GM12878 (cell line): ENCODE results near the gene NOS2. TPM values are rescaled to one million over a fixed set of nuclear protein-coding genes. Genes with fewer than 3 reads are reported as not detected.

Source experiments
- ATAC-seq: fragments of 200-7000 bp; cut with Tn5 transposase; 3 replicates; pipeline ENCODE4 v1.9.1; 2020; ENCODE audit warnings: mild to moderate bottlenecking, moderate library complexity
- BruUV-seq: library from RNA; stranded (reverse); fragments of 400-500 nt; replicated peaks from 2 replicates; lab custom pipeline; 2021; lab: Mats Ljungman, UMichigan
- CTCF ChIA-PET: fragments of 300-600 bp; sonication (Branson Sonifier 250); formaldehyde crosslinking; extraction: SDS; loops from one replicate; lab custom pipeline; 2021; ENCODE audit warnings: inconsistent platforms; lab: Yijun Ruan, JAX
- POLR2A ChIA-PET: fragments of 350-600 bp; formaldehyde crosslinking; extraction: SDS; loops from one replicate; lab custom pipeline; 2021; ENCODE audit warnings: inconsistent platforms; lab: Charles Lee
- RAD21 ChIA-PET: fragments of 300-600 bp; sonication (Branson Sonifier 250); formaldehyde crosslinking; loops from one replicate; lab custom pipeline; 2023; ENCODE audit warnings: antibody characterized with exemption; ENCODE audit not compliant: unreplicated experiment; lab: Charles Lee
- SMC1A ChIA-PET: fragments of 300-600 bp; sonication (Branson Sonifier 250); formaldehyde crosslinking; loops from one replicate; lab custom pipeline; 2023; ENCODE audit not compliant: unreplicated experiment, uncharacterized antibody; lab: Charles Lee
- DNase-seq: peaks from one replicate; pipeline ENCODE4 v3.0.0-alpha.2; 2011; ENCODE audit warnings: low read depth, low spot score
- FAIRE-seq: peaks from 3 replicates; lab custom pipeline; 2011; peaks lifted over from hg19 to GRCh38; lab: Jason Lieb, UNC
- H2AFZ ChIP-seq: 2 replicates; pipeline ENCODE4 v1.6.0; 2011; ENCODE audit warnings: low read depth, low read length, control low read depth; ENCODE audit not compliant: control insufficient read depth
- H3K27ac ChIP-seq: 2 replicates; pipeline ENCODE4 v1.5.1; 2011; ENCODE audit warnings: control low read depth; ENCODE audit not compliant: control insufficient read depth, insufficient read depth
- H3K27me3 ChIP-seq, 2 experiments: replicated peaks in 1 of 2; 2 replicates each; pipeline versions ENCODE4 v1.6.0 to v1.6.1; 2011; ENCODE audit warnings: low read length in 1 of 2; ENCODE audit not compliant: control insufficient read depth in 2 of 2, insufficient read depth in 2 of 2
- H3K36me3 ChIP-seq, 2 experiments: 2 replicates each; pipeline ENCODE4 v1.5.1; 2011; ENCODE audit warnings: low read length in 1 of 2; ENCODE audit not compliant: control insufficient read depth in 2 of 2, insufficient read depth in 2 of 2
- H3K4me1 ChIP-seq: 2 replicates; pipeline ENCODE4 v1.6.1; 2011; ENCODE audit warnings: mild to moderate bottlenecking, low read length, moderate library complexity, mixed read lengths; ENCODE audit not compliant: control insufficient read depth, insufficient read depth
- H3K4me2 ChIP-seq: 2 replicates; pipeline ENCODE4 v1.6.0; 2011; ENCODE audit warnings: control low read depth; ENCODE audit not compliant: control insufficient read depth, insufficient read depth
- H3K4me3 ChIP-seq: fragments of 200-600 bp; sonication (generic); 2 replicates; pipeline ENCODE4 v1.5.1; 2016
- H3K79me2 ChIP-seq: 2 replicates; pipeline ENCODE4 v1.6.0; 2011; ENCODE audit warnings: low read length; ENCODE audit not compliant: control insufficient read depth, insufficient read depth
- H3K9ac ChIP-seq: 2 replicates; pipeline ENCODE4 v1.8.0; 2011; ENCODE audit warnings: low read length, control low read depth, mixed read lengths; ENCODE audit not compliant: control insufficient read depth, insufficient read depth
- H3K9me3 ChIP-seq: replicated peaks from 3 replicates; pipeline ENCODE4 v1.5.1; 2011; ENCODE audit warnings: mild to moderate bottlenecking, low read length; ENCODE audit not compliant: control insufficient read depth, insufficient read depth
- H4K20me1 ChIP-seq: 2 replicates; pipeline ENCODE4 v1.6.0; 2011; ENCODE audit not compliant: control insufficient read depth, insufficient read depth
- EED ChIP-seq: sonication (generic); IDR thresholded peaks from 2 replicates; pipeline ENCODE4 v1.6.1; 2016; ENCODE audit warnings: antibody characterized with exemption, low read depth
- EGR1 ChIP-seq, 2 experiments: IDR thresholded peaks; 1 replicate in 1 of 2; 2 replicates in 1 of 2; pipeline ENCODE4 v1.6.1; 2011 to 2012; ENCODE audit warnings: low read depth in 2 of 2, low read length in 2 of 2, borderline replicate concordance in 1 of 2, mild to moderate bottlenecking in 1 of 2, moderate library complexity in 1 of 2
- MAX ChIP-seq: IDR thresholded peaks from 2 replicates; pipeline ENCODE4 v1.6.1; 2012; ENCODE audit warnings: low read depth, low read length, improper control_type of control experiment
- PAX5 ChIP-seq: IDR thresholded peaks from 2 replicates; pipeline ENCODE4 v1.6.1; 2011; ENCODE audit warnings: low read depth, low read length, borderline replicate concordance
- SMARCA5 ChIP-seq: fragments of 450-650 bp; IDR thresholded peaks from 2 replicates; pipeline ENCODE4 v1.6.1; 2017; ENCODE audit warnings: mild to moderate bottlenecking
- SMC3 ChIP-seq: IDR thresholded peaks from 2 replicates; pipeline ENCODE4 v1.6.1; 2011; ENCODE audit warnings: low read length, improper control_type of control experiment, borderline replicate concordance
- STAT1 ChIP-seq: fragments of 450-650 bp; conservative IDR thresholded peaks from 2 replicates; pipeline ENCODE4 v1.6.1; 2014; ENCODE audit warnings: antibody characterized with exemption, mild to moderate bottlenecking
- STAT3 ChIP-seq: IDR thresholded peaks from 2 replicates; pipeline ENCODE4 v1.6.1; 2011; ENCODE audit warnings: low read depth, low read length, improper control_type of control experiment
- SUPT20H ChIP-seq: IDR thresholded peaks from 2 replicates; pipeline ENCODE4 v1.6.1; 2011; ENCODE audit warnings: low read depth, mild to moderate bottlenecking, low read length, moderate library complexity, borderline replicate concordance; ENCODE audit not compliant: control insufficient read depth
- YBX1 ChIP-seq: fragments of 450-650 bp; IDR thresholded peaks from 2 replicates; pipeline ENCODE4 v1.6.1; 2016; ENCODE audit warnings: antibody characterized with exemption
- ZBTB4 ChIP-seq: fragments of 450-650 bp; formaldehyde crosslinking; IDR thresholded peaks from 2 replicates; pipeline ENCODE4 v1.4.0; 2022; ENCODE audit warnings: mild to moderate bottlenecking, moderate library complexity
- WGBS: methylation state at CpG from one replicate; pipeline ENCODE4 v1.1.6; 2016; ENCODE audit warnings: low lambda C conversion rate; ENCODE audit not compliant: insufficient replicate concordance, insufficient coverage; ENCODE audit errors: missing lambda C conversion rate; 5-methylcytosine and 5-hydroxymethylcytosine counted together
- in situ Hi-C: fragments of 300-500 bp; cut with MboI; formaldehyde crosslinking; loops from 9 replicates; pipeline ENCODE4 v1.14.3; 2018; ENCODE audit warnings: mixed read lengths
- intact Hi-C: fragments of 100-400 bp; cut with micrococcal nuclease; formaldehyde crosslinking; loops from one replicate; pipeline ENCODE4 v1.14.2; 2022; ENCODE audit not compliant: unreplicated experiment
- polyA plus RNA-seq, 11 experiments: library from polyadenylated mRNA; depleted of rRNA in 4 of 11; unstranded in 6 of 11; stranded (reverse) in 5 of 11; fragments of >200 nt; fragmentation: Nextera tagmentation in 4 of 11; fragmentation: Illumina TruSeq in 1 of 11; extraction: Ambion mirVana in 4 of 11; extraction: Trizol in 1 of 11; gene quantifications; 1 replicate in 1 of 11; 2 replicates in 10 of 11; pipeline versions ENCODE4 v1.2.1 to v1.2.3, GENCODE V29; 2011 to 2016; ENCODE audit warnings: inconsistent platforms in 2 of 11, missing spikeins in 2 of 11, low read depth in 1 of 11
- total RNA-seq, 4 experiments: library from RNA; depleted of rRNA in 3 of 4; stranded (reverse); fragments of >200 nt in 3 of 4; fragmentation: Illumina TruSeq in 1 of 4; extraction: Trizol in 1 of 4; gene quantifications; 2 replicates each; pipeline versions ENCODE4 v1.2.1 to v1.2.3, GENCODE V29; 2013 to 2021
- TF ChIP-seq, protein P1 (sequence below): fragments of 150-350 bp; IDR thresholded peaks from 2 replicates; pipeline ENCODE4 v1.6.1; 2016; ENCODE audit warnings: low read depth, low read length
- TF ChIP-seq, protein P2 (sequence below), 3 experiments: IDR thresholded peaks in 2 of 3; conservative IDR thresholded peaks in 1 of 3; 2 replicates each; pipeline ENCODE4 v1.5.1; 2011; ENCODE audit warnings: low read depth in 3 of 3, low read length in 3 of 3, mild to moderate bottlenecking in 3 of 3, control low read depth in 2 of 3, moderate library complexity in 2 of 3, inconsistent platforms in 1 of 3, mixed read lengths in 1 of 3; ENCODE audit not compliant: control insufficient read depth in 2 of 3, insufficient read depth in 1 of 3; ENCODE audit errors: extremely low read depth in 1 of 3

Gene NOS2
- total and polyA plus RNA-seq, 10 of the 15 experiments (the other 5 are each of a cell fraction or from before 2014, with no cell fraction given) = 0.01 to 0.05 (median 0.01) TPM; not detected in 7

GRCh38 chr17:27760069-27760885 lies 40.1 kb downstream of the NOS2 start:
- H3K79me2 ChIP-seq = no peaks in the 10 kb centered on the region
- no peaks in the 10 kb centered on the region for H3K27me3 ChIP-seq
- H4K20me1 ChIP-seq = no peaks in the 10 kb centered on the region
- WGBS = 15% methylated on average over 28 of the region's 28 CpGs
- H3K27ac ChIP-seq = no peak overlapping the region
- H2AFZ ChIP-seq = no peak overlapping the region
- intact Hi-C loops = loop anchor here (1.0 kb wide), 2 partner anchors 120 to 491 kb away; no protein-coding TSS in a partner anchor
- FAIRE-seq (peak; percentile 7), DNase-seq (no peak), ATAC-seq (peak; percentile 84)
- H3K36me3 ChIP-seq = no peaks in the 10 kb centered on the region
- H3K9me3 ChIP-seq = no peaks in the 10 kb centered on the region
- ChIA-PET POLR2A (no interaction called here), SMC1A (interaction anchor here (0.7 to 2.1 kb wide), 9 partner anchors 16 to 134 kb away, joined by 3 to 39 read pairs (median 3); partner anchors contain the start of gene LYRM9), RAD21 (interaction anchor here (0.6 to 4.4 kb wide), 12 partner anchors 43 to 575 kb away, joined by 3 to 64 read pairs (median 4); partner anchors contain the start of genes IFT20, LGALS9 and TNFAIP1), CTCF (interaction anchor here (0.6 to 8.3 kb wide), 16 partner anchors 12 to 492 kb away, joined by 3 to 179 read pairs (median 5); partner anchors contain the start of gene NOS2)
- in situ Hi-C loops = loop anchor here (5.0 kb wide), 1 partner anchor 122 kb away; no protein-coding TSS in a partner anchor
- BruUV-seq = no TSS peak
- no peaks in the 10 kb centered on the region for H3K4me1 ChIP-seq
- H3K4me2 ChIP-seq = no peak overlapping the region
- no peak overlapping the region for H3K9ac ChIP-seq
- no peak overlapping the region for H3K4me3 ChIP-seq
- TF ChIP-seq SUPT20H = no peak
- TF ChIP-seq, protein P1, sequence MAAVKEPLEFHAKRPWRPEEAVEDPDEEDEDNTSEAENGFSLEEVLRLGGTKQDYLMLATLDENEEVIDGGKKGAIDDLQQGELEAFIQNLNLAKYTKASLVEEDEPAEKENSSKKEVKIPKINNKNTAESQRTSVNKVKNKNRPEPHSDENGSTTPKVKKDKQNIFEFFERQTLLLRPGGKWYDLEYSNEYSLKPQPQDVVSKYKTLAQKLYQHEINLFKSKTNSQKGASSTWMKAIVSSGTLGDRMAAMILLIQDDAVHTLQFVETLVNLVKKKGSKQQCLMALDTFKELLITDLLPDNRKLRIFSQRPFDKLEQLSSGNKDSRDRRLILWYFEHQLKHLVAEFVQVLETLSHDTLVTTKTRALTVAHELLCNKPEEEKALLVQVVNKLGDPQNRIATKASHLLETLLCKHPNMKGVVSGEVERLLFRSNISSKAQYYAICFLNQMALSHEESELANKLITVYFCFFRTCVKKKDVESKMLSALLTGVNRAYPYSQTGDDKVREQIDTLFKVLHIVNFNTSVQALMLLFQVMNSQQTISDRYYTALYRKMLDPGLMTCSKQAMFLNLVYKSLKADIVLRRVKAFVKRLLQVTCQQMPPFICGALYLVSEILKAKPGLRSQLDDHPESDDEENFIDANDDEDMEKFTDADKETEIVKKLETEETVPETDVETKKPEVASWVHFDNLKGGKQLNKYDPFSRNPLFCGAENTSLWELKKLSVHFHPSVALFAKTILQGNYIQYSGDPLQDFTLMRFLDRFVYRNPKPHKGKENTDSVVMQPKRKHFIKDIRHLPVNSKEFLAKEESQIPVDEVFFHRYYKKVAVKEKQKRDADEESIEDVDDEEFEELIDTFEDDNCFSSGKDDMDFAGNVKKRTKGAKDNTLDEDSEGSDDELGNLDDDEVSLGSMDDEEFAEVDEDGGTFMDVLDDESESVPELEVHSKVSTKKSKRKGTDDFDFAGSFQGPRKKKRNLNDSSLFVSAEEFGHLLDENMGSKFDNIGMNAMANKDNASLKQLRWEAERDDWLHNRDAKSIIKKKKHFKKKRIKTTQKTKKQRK = no peak
- 0 out of 2 replicates have a peak, but pooled peaks have one; percentile 51 for TF ChIP-seq SMARCA5
- no peak for TF ChIP-seq ZBTB4
- peak; percentile 77 for TF ChIP-seq SMC3
- TF ChIP-seq MAX = no peak
- TF ChIP-seq EED = no peak
- TF ChIP-seq EGR1 (IDR thresholded peaks at IDR 0.05; ENCODE audit: borderline replicate concordance in 1 of 2, low read depth in 2 of 2, low read length in 2 of 2) = no peak
- no peak for TF ChIP-seq STAT3
- TF ChIP-seq PAX5 = no peak
- TF ChIP-seq, protein P2, sequence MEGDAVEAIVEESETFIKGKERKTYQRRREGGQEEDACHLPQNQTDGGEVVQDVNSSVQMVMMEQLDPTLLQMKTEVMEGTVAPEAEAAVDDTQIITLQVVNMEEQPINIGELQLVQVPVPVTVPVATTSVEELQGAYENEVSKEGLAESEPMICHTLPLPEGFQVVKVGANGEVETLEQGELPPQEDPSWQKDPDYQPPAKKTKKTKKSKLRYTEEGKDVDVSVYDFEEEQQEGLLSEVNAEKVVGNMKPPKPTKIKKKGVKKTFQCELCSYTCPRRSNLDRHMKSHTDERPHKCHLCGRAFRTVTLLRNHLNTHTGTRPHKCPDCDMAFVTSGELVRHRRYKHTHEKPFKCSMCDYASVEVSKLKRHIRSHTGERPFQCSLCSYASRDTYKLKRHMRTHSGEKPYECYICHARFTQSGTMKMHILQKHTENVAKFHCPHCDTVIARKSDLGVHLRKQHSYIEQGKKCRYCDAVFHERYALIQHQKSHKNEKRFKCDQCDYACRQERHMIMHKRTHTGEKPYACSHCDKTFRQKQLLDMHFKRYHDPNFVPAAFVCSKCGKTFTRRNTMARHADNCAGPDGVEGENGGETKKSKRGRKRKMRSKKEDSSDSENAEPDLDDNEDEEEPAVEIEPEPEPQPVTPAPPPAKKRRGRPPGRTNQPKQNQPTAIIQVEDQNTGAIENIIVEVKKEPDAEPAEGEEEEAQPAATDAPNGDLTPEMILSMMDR (IDR thresholded peaks at IDR 0.05 in 2 of 3, conservative IDR thresholded peaks at IDR 0.05 in 1 of 3; ENCODE audit: control insufficient read depth in 2 of 3, extremely low read depth in 1 of 3, insufficient read depth in 1 of 3, low read depth in 3 of 3, low read length in 3 of 3) = peak; percentile 76 to 91 (median 78)
- TF ChIP-seq STAT1 = no peak
- no peak for TF ChIP-seq YBX1
